ENCODE results near the gene ERC1.
"Not testable (repeated sequence)": the region's sequence is repeated elsewhere in the genome, so short reads cannot be mapped to it uniquely, and the experiment has no call there.

The ERC1 gene

DNA sequence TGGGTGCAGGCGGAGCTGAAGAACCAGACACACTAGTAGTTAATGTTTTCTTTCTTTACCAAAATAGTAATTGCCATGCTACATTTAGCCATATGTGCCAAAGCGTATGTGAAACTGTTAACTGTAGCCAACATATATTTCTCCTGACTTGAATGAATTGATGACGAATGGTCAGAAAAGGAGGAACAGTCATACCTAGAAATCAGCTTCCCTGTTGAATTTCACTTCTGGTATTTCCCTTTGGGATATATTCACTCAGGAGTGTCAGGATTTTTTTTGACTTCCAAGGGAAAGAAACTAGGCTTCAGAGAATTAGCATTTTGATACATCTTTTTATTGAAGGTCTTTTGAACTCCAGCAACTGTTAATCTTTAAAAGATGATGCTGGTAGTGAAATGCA lies 87.0 kb downstream of the ERC1 start:
- no peak for DNase-seq (ENCODE audit: low spot score)

DNA sequence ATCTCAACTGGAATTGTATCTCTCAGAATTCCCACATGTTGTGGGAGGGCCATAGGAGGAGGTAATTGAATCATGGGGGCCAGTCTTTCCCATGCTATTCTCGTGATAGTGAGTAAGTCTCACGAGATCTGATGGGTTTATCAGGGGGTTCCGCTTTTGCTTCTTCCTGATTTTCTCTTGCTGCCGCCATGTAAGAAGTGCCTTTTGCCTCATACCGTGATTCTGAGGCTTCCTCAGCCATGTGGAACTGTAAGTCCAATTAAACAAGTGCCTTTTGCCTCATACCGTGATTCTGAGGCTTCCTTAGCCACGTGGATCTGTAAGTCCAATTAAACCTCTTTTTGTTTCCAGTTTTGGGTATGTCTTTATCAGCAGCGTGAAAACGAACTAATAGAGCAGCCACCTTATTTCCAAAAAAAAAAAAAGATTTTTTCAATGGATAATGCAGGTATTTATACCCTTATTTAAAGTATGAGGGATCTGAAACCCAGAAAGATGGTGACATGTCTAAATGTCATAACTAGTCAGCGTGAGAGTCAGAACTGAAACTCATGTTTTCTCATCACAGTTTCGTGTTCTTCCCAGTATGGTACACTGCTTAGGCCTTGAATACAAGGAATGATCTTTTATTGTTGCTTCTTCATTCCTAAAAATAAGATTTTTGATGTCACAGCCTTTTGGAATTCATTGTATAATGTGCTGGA lies 89.6 kb downstream of the ERC1 start:
- DNase-seq (ENCODE audit: low spot score): no peak

DNA sequence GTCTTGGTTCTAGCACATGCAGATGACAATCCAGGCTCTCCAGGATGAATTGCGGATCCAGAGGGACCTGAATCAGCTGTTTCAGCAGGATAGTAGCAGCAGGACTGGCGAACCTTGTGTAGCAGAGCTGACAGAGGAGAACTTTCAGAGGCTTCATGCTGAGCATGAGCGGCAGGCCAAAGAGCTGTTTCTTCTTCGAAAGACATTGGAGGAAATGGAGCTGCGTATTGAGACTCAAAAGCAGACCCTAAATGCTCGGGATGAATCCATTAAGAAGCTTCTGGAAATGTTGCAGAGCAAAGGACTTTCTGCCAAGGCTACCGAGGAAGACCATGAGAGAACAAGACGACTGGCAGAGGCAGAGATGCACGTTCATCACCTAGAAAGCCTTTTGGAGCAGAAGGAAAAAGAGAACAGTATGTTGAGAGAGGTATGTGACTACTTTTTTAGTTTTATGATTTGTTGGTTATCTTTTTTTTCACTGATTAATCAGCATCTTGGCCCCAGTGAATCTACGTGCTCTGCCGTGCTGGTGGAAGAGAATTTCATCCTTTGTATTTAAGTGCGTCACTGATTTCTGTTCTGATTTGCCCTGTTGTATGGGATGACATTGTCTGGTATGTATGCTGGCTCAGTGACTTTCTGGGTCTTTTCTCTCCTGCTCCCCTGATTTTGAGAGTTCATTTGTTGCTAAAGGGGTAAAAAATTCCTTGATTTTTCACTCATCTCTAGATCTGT lies 92.3 kb downstream of the ERC1 start:
- no peak for DNase-seq (ENCODE audit: low spot score)

DNA sequence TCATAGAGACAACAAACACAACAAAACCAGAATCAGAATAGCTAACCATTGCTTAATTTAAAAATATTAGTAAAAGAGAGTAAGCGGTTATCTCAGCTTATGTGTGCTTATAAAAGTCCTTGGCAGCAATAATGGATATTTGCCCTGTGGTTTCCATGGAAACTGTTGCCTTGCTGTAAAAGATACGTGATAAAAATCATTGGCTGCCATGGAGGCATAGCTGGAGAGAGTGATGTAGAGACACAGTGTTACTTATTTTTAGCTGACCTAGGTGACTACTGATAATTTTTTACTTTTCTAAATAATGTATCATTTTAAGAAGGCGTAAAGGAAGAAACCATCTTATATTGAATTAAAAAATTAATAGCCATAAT lies 92.9 kb downstream of the ERC1 start:
- DNase-seq (ENCODE audit: low spot score): no peak

DNA sequence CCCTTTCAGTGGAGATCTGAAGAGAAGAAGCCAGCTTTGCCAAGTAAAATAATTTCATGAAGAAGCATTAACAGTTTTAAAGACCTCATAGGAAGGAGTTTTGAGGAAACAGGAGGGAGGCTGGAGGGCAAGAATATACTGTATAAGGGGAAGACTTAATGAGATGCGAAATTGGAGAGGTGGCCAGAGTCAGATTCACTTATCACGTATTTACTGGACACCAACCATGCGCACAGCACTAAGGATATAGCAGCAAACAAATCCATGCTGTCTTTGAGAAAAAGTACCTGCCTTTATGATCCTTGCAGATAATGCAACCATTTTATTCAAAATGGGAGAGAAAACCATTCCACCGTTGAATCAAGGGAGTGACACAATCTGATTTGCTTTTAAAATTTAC lies 100.3 kb downstream of the ERC1 start:
- no peak for DNase-seq (ENCODE audit: low spot score)

DNA sequence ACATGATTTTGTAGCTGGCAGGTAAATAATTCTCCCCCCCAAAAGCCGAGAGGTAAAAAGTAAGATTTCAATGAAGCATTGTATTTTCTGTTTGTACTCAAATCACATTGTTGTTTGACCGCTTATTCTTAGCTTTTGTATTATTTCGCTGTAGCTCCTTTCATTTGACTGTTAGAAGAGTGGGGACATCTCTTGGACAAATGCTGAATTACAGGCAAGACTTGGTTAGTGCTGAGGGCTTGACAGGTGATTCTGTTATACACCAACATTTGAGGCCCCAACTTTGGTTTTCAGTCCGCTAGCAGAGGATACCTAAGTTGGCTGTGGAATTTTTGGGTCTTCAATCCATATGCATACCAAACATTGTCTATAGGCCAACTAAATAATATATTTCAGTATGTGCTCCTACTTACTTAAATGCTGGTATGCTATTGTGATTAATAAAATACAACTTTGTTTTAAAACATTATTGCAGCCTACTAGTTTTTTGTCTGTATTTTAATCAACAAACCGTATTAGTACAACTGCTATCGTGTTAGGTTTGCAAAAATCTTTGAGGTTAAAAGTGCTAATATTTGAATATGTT lies 102.2 kb downstream of the ERC1 start:
- peak; percentile 9 for DNase-seq (ENCODE audit: low spot score)

DNA sequence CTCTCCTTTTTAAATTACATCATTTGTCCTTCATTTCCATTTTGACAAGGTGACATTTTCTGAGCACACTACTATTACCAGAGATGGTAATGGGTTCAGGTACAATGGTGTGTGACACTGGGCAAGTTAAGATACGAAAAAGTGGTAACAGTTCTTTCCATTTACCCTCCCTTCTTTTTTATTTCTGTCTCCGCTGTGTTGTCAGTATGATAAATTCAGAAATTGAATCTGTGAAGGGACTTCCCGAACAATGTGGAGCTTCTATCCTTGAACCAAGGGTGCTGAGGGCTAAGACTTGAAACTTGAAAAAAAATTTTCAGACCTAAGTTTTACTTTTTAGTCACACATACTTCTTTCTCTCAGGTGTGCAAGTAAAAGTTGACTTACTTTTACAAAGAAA lies 103.7 kb downstream of the ERC1 start:
- no peak for DNase-seq (ENCODE audit: low spot score)

DNA sequence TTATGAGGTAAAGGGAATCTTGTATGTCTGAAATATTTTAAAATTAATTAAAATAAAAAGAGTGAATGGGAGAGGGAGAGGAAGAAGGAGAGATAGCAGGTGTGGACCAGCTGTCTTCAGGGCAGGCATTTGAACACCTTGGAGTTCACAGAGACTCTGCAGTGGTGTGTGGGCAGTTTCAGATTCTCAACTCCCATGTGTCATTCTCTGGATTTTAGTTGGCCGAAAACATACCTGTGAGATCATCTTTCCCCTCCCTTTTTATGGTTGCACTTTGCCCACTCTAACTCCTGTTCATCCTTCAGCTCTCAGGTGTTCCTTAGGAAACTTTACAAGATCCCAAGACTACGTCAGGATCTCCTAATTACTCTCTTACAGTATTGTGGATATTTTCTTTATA lies 108.1 kb downstream of the ERC1 start:
- no peak for DNase-seq (ENCODE audit: low spot score)

DNA sequence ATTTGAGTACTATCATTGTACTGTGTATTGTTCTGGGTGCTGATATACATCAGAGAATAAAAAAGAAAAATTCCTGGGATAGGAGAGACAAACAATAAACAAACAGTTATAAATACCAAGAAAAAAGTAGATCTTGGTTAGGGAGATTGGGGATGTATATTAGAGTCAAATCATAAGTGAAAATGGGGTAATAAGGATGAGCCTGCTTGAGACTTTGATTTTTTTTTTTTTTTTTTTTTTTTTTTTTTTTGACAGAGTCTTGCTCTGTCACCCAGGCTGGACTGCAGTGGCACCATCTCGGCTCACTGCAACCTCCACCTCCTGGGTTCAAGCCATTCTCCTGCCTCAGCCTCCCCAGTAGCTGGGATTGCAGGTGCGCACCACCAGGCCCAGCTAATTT lies 108.6 kb downstream of the ERC1 start:
- not testable (repeated sequence) for DNase-seq (ENCODE audit: low spot score)

DNA sequence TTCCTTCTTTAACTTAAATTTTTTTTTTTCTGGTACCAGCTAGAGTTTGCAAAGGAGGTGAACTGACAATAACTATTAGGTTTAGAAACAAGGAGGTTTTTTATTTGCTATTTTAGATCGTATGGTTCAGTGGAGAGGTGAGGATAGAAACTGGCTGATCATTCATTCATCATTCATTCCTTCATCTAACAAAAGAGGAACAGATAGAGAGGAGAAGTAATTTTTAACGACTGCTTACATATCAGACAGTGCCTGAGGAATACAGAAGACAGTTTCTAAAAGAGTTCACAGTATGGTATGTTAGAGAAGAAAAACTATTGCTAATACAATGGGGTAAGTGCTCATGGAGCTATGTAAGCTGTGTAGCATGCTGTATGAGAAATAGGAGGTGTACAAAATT lies 111.1 kb downstream of the ERC1 start:
- no peak for DNase-seq (ENCODE audit: low spot score)

DNA sequence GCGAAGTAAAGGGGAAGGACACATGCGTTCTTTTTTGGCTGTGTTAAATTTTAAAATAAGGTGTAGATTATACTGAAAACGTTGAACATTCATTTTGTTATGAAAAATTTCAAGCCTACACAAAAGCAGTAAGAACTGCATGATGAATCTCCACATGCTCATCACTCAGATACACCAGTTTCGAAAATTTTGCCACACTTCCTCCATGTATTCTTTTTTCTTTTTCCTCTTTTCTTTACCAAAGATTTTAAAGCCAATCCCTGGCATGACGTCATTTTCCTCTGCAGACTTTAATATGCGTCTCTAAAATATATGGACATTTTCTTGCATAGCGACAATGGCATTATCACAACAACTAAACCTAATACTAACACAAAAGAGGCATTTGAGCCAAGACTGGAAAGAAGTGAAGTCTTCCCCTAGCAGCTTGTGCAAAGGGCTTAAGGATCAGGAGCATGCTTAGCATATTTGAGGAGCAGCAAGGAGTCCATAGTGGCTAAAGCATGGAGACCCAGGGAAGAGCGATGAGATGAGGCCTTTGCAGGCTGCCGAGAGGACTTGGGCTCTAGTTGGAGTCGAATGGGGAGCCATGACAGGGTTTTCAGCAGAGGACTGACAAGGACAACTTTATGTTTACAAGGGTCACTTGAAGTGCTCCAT lies 111.9 kb downstream of the ERC1 start:
- DNase-seq (ENCODE audit: low spot score): no peak

DNA sequence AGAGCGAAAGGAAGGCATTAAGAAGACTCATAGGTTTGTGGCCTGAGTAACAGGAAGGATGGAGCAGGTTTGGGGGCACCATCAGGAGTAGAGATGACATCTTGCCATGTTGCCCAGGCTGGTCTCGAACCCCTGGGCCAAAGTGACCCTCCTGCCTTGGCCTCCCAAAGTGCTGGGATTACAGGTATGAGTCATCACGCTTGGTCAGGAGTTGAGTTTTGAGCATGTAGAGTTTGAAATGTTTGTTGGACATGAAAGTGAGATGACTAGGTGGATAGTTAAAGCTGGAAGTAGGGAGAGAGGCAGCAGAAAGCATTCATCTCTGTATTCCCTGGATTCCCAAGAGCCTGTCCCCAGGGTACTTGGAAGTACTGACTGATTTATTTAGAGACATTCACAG lies 112.6 kb downstream of the ERC1 start:
- DNase-seq (ENCODE audit: low spot score): no peak

DNA sequence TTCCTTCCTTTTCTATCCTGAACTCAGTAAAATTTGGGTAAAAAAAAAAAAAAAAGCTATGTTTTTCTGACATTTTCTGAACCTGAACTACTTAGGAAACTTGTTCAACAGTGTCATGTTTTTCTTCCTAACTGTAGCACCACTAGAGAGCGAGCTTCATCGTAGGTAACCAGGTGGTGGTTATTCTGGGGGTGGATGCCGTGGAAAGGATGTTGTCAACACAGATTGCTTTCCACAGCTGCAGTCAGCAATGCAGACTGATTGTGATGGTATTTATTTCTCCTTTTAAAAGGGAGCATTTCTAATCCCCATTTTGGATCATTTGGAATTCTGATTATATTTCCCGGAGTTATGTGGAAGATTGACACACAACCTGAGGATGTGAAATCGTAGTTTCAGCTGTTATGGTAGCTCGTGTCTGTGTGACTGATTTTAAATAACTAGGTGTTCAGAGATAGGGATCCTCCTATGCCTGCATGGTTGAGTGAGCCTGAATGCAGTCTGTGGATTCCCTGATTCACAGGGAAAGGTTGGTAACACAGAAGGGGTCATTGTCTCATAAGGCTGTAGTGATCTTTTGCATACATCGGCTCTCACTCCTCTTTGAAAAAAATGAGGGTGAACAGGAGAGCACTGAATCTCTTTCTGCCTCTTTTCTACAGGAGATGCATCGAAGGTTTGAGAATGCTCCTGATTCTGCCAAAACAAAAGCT lies 113.2 kb downstream of the ERC1 start:
- DNase-seq (ENCODE audit: low spot score): no peak

DNA sequence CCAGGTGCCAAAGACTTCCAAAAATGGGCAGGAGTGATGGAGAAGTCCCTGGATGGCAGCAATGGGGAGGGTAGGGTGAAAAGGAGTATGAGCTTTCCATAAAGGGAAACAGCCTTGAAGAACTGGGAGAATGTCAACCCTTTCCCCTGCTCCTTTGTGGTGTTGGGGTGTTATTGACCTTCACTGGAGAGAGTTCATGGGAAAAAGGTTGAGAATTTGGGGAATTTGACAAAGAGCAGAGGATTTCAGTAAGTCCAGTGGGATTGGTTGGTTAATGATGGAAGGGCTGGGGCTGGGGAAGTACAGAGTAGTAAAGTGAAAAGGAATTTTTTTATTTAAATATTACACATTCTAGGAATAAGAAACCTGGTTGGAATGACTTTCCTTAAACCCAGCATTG lies 116.6 kb downstream of the ERC1 start:
- no peak for DNase-seq (ENCODE audit: low spot score)

DNA sequence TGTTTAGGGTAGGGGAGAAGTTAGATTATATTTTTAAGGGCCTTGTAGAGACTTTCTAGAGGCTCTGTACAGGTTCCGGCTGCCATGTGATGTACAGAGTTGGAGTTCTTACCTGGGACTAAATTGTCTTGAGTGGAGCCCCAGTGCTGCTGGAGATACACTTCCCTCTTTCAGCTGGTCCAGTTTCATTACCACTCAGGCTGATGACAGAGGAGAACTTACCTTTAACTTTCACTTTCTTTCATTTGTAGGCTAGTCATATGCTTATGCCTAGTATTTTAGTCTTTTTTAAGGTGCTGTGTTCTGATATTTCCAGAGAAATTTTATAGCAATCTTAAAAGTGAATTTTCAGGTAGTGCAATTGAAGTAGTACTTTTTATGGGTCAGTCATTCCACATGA lies 117.3 kb downstream of the ERC1 start:
- DNase-seq (ENCODE audit: low spot score): no peak

DNA sequence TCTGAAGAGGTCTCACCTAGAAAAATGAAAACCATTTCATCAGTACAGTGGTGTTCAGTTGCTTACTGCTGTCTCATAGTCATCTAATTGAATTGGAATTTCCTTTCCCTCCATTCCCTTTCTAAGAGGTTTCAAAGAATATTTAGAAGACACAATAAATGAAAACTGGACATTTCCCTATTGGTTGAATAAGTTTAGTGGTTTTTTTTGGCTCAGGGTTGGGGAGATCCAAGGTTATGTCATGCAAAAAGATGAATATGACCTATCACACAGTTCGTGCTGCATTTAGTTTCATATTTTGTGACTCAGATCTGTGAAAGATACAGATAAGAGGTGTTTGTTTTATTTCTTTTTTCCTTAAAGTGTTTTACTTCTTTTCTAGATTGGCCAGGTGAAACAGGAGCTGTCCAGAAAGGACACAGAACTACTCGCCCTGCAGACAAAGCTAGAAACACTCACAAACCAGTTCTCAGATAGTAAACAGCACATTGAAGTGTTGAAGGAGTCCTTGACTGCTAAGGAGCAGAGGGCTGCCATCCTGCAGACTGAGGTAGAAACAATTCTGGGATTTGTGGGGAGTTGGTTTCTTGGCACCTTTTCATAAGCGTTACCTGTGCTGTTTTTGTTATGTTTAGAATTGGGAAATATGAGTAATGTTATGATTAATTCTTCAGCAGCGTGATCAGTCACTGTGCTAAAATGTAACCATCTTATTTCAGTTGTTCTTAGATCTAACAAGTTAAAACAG lies 124.6 kb downstream of the ERC1 start:
- DNase-seq (ENCODE audit: low spot score): no peak

DNA sequence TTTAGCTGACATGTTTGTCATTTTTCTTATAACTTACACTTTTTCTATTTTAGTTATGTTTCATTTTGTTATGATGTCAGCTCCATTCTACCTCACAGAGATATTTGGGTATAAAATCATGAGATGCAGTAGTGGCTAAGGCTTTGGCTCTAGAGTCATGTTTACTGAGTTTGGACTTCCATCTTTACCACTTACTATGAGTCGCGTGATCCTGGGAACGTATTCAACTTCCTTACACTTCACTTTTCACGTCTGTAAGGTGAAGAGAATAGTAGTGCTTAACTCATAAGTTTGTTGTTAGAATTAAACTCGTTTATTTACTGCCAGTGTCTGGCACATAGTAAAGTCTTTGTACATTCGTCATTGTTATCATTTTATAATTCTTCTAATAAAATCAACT lies 126.3 kb downstream of the ERC1 start:
- DNase-seq (ENCODE audit: low spot score): no peak

DNA sequence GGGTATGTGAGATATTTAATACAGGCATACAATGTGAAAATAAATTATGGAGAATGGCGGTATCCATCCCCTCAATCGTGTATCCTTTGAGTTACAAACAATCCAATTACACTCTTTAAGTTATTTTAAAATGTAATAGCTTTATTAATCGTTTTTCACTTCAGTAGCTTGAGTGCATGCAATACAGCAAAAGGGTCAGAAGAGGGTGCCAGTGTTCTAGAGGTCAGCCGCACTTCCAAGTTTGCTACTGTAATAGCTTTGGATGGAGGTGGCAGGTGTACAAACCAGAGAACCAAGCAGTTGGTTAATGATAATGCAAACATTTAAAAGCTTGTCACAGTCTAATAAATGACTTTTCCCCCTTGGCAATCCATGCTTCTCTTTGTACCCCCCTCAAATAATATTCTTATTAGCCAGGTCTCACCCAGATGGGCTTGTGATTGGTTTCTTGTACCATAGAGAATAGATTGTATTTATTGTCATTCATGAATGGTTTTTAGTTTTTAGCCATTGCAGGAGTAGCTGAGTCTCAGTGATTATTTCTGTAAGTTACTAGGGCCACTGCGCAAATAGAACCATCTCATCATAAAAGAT lies 127.0 kb downstream of the ERC1 start:
- DNase-seq (ENCODE audit: low spot score): peak; percentile 11

DNA sequence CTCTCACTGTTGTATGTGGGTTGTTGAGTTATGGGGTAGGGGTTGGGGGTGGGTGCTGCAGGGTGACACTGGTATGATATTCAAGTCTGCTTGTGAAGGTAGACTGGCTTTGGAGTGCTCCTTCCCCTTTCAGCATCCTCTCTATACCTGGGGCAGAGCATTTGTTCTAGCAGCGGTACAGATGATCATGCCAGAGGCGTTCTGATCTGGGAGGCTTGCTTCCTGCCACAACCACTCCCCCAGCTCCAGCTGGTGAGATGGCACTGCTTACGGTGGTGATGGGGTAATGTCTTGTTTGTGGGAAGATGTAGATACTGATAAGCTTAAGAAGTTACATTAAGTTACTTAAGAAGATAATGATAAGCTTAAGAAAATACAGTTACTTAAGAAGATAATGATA lies 131.8 kb downstream of the ERC1 start:
- no peak for DNase-seq (ENCODE audit: low spot score)

DNA sequence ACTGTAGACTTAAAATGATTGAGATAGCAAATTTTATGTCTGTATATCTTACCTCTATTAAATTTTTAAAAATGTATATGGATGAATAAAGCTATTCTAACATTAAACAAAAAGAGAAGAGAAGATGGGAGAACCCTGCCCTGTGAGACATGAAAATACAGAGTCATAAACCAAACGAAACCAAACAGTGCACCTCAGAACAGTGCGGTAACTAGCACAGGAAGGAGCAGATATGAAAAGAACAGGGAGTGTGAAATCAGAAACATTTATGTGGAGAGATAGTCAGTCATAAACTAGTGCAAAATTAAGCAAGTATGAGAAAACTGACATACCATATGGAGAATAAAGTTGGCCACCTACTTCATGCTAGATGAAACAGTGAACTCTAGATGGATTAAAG lies 135.1 kb downstream of the ERC1 start:
- DNase-seq (ENCODE audit: low spot score): no peak

DNA sequence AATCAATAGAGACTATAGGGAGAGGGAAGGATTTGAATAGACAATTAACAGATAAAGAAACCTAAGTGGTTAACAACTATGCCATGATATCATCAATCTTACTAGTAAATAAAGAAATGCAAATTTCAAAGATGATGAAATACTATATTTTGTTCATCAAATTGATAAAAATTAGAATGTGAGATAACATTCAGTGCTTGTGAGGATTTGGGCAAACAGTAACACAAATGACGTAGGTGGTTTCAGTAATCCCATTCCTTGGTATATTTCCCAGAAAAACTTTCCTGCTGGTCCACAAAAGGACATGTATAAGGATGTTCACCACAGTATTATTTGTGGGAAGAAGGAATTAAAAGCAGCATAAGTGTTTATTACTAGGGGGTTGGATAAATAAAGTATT lies 136.0 kb downstream of the ERC1 start:
- DNase-seq (ENCODE audit: low spot score): no peak
